Esophagus mucosa (tissue), 1 donor: ENCODE data around the gene LRP1B. TPM values are rescaled to one million over a fixed set of nuclear protein-coding genes. Genes with fewer than 3 reads are reported as not detected.
"Not testable (repeated sequence)": the region's sequence is repeated elsewhere in the genome, so short reads cannot be mapped to it uniquely, and the experiment has no call there.

Source experiments
- ATAC-seq: fragments of 200-7000 bp; cut with Tn5 transposase; one replicate; pipeline ENCODE4 v1.9.1; 2020
- total RNA-seq: library from RNA; stranded (reverse); gene quantifications from one replicate; pipeline ENCODE4 v1.2.4, GENCODE V29; 2023
- donor health status: DM: yes; HTN: yes; CAD: no.

The LRP1B gene
- total RNA-seq, 1 donor from 2014 or later = 0.40 TPM

- ATAC-seq = no peak
Measured at GRCh38 chr2:140650825-140651224, 1480.0 kb downstream of the LRP1B start.

DNA sequence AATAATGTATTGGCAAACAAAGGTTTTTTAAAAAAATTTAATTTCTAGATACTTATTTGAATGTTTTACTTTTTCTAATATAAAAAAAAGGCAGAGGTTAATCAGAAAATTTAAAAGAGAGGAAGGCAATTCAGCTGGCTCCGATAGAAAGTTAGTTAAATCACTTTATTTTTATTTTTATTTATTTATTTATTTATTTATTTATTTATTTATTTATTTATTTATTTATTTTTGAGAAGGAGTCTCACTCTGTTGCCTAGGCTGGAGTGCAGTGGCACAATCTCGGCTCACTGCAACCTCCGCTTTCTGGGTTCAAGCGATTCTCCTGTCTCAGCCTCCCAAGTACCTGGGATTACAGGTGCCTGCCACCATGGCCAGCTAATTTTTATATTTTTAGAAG lies 1480.7 kb downstream of the LRP1B start:
- ATAC-seq = not testable (repeated sequence)

DNA sequence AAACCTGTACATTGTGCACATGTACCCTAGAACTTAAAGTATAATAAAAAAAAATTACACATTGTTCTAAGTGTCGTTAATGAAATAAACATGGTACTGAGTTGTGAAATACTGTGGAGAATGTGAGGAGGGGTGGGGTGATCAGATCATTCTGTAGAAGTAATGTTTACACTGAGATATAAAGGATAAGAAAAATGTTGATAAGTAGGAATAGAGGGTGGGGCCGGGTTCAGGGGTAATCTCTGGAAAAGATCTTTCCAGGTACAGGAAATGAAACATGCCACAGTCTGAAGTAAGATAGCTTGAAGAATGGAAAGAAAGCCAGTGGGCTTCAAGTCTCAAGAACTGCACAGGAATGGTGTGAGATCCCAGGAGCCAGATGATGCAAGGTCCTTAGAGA lies 1482.4 kb downstream of the LRP1B start:
- ATAC-seq = no peak

GRCh38 chr2:140643761-140644187 lies 1487.0 kb downstream of the LRP1B start:
- no peak for ATAC-seq

GRCh38 chr2:140641163-140641562 lies 1489.7 kb downstream of the LRP1B start:
- ATAC-seq = no peak

- no peak for ATAC-seq
Measured at GRCh38 chr2:140639628-140640027, 1491.2 kb downstream of the LRP1B start.

DNA sequence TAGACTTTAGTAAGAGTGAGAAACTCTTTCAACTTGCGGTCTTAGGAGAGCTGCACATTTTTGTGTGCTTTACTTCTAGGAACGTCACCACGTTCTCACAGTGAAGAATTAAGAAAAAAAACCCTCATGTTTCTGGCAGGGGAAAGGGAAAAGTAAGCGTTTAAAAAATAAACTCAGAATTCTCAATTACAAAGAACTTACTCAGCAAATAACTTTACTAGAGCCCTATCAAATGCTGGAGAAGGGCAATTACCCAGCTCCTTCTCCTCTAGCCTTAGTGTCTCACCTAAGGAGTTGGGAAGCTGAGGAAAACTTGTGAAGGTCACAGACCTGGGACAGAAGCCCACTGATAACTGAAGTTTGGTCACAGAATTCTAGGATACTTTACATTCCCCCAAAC lies 1500.3 kb downstream of the LRP1B start:
- no peak for ATAC-seq

- no peak for ATAC-seq
Measured at GRCh38 chr2:140627885-140628284, 1502.9 kb downstream of the LRP1B start.

DNA sequence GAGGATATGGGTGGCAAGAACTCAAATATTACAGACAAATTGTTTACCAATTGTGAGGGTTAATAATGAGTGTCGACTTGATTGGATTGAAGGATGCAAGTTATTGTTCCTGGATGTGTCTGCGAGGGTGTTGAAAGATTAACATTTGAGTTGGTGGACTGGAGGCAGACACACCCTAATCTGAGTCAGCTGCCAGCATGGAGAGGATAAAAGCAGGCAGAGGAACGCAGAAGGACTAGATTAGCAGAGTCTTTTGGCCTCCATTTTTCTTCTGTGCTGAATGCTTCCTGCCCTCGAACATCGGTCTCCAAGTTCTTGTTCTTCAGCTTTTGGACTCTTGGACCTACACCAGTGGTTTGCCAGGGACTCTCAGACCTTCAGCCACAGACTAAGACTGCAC lies 1503.7 kb downstream of the LRP1B start:
- no peak for ATAC-seq

DNA sequence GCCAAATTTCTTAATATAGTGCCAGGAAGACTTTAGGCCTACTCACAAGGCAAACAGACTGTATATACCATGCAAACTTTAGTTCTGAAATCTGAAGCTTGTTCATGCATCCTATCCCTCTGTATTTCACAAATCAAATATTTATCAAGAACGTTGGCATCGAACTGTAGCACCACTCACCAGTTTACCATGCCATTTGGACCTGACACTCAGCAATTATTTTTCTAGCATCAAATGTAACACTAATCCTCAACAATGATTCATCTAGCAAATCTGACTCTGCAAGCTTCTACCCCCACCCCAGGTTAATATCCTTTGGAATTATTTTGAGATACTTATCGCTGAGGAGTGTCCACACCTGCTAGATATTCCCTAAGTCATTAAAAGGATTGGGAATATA lies 1506.6 kb downstream of the LRP1B start:
- no peak for ATAC-seq

- ATAC-seq = no peak
Measured at GRCh38 chr2:140621583-140622362, 1509.0 kb downstream of the LRP1B start.

DNA sequence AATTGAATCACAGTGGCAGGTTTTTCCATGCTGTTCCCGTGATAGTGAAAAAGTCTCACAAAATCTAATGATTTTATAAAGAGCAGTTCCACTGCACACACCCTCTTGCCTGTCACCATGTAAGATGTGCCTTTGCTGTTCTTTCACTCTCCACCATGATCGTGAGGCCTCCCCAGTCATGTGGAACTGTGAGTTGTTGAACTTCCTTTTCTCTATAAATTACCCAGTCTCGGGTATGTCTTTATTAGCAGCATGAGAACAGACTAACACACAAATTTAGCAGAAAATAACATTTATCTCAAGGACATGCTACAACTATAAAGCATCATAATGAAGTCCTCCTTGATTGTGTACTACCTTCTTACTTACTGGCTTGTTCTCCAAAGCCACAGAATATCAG lies 1526.0 kb downstream of the LRP1B start:
- no peak for ATAC-seq

GRCh38 chr2:140604096-140604495 lies 1526.7 kb downstream of the LRP1B start:
- no peak for ATAC-seq

DNA sequence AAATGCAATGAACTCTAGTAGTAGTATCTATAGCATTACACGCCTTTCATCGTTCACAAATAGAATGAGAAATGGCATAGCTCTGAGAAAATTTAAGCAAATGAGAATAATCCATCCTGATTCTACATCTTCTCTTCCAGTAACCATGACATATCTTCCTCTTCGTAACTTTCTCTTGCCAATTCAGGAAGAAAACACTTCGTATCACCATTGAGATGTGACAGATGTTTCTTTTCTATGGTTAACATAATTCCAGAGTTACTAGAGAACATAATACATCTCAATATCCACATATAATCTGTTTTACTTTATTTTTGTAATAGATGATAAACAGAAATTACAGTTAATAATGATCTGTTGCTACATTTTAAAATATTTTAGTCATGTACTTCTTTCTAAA lies 1527.4 kb downstream of the LRP1B start:
- no peak for ATAC-seq

DNA sequence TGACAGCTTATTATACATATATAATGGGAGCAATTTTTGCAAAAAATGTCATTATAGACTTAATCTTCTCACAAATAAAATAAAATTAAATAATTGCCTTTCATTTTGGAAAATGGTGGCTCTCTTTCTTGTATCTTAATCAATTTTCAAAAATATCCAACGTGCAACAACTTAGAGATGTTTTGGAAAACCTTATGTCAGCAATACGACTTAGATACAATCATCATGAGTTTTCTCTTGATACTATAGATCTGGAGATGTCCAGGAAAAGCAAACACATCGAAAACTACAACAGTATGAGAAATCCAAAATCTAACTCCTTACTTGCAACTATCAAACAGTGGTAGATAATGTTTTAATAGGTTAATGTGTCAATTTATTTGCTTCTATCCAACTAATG lies 1529.0 kb downstream of the LRP1B start:
- no peak for ATAC-seq

DNA sequence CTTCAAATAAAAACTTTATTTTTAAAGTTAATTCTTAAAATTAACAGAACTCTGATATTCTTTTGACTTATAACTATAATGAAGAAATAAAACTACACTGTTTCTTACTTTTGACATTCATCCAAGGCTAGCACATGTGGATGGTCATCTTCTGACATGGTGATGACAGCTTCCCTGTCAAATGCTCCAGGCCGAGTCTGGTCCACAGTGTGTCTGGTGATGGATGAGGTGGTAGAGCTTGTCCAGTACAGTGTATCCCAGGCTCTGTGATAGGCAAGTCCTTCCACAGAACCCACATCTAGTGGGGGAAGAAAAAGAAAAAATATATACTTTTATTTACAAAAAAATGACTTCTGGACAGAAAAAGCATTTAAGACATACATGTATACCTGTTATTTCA lies 1529.5 kb downstream of the LRP1B start:
- no peak for ATAC-seq

DNA sequence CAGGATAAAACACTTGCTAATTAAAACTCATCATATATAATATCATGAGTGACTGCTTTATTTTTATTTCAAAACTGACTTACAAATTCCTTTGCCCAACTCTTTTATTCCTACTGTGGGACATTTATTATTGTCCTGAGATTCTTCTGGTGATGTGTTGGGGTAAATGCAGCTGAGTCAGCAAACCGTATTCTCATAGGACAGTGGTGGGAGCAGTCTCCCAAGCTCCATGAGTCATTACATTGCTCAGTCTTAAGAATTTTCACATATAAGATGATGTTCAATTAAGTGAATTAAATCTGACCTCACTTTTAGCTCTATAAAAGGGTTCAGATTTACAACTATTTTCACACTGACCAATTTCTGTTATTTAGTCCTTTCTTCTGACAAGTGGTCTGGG lies 1530.7 kb downstream of the LRP1B start:
- ATAC-seq = no peak

DNA sequence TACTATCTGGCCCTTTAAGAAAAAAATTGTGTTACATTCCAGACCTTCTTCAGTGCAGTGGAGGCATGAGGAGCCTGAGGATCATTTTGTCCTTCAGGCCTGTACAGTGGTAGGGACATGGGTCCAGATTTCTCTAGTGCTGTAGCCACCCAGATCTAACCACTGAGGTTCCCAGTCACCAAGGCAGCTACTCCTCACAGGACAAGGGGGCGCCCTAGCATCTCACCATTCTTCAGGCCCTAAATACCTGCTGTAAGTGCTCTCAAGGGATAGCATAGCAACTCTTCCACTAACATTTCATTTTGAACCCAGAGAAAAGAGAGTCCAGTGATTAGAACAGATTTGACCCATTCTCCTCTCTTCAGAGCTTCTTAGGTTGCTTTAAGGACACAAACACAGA lies 1533.0 kb downstream of the LRP1B start:
- no peak for ATAC-seq

DNA sequence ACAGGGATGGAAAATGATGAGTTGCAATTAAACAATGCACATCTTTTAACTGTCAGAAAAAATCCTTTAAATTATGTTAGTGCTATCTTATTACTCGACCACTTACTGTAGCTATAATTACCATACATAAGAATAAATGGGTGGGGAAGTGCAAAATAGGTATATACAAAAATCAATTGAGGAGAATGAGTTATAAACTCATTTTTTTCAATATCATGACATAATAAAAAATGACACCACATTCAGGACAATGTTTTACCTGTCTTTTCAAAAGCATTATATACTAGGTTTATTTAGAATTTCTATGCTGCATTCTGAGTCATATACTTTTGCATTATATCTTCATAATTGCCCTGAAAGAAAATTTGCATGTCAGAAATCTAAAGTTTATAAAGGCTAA lies 1533.6 kb downstream of the LRP1B start:
- no peak for ATAC-seq

DNA sequence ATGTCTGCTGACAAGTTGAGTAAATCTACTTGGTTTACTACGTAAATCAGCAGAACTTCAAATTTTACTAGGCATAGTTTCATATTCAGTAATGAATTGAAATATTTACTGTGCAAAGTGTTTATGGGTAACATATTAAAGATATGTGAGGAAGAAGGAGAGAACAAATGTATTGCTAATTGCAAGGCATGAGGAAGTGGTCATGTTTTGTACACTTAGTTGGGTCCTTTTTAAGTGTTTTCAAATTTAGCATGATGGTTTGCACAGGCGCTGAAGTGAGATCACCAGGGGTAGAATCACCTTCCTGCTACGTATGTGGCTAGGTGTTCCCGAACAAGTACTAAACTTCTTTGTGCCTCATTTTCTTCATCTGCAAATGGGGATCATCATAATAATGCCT lies 1534.4 kb downstream of the LRP1B start:
- no peak for ATAC-seq

DNA sequence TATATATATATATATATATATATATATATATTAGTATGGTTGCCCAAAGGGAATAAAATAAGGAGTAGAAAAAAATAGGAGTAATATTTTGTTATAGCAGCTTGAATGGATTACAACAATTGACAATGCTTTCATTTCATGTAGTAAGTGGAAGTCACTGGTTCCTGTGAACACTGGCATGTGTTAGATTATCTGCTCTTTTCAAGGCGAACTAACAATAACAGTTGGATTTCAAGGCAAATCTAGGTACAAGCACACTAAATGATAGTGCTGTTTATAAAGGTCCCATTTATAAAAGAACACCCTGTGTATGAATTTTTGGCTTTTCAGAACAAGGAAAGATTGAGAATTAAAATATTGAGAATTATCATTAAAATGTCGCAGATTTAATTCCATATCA lies 1535.7 kb downstream of the LRP1B start:
- no peak for ATAC-seq

- no peak for ATAC-seq
Measured at GRCh38 chr2:140593132-140593531, 1537.7 kb downstream of the LRP1B start.

GRCh38 chr2:140589696-140590095 lies 1541.1 kb downstream of the LRP1B start:
- no peak for ATAC-seq

DNA sequence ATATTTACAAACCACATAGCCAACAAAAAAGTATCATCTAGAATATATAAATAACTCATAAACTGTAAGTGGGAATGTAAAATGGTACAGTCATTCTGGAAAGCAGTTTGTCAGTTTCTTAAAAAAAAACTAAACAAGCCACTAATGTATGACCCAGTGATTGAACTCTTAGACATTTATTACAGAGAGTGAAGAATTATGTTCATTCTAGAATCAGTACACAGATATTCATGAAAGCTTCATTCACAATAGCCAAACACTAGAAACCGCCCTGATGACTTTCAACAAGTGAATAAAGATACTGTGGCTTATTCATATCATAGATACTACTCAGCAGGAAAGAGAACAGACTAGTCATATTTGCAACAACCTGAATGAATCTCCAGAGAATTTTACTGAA lies 1541.5 kb downstream of the LRP1B start:
- ATAC-seq = no peak

DNA sequence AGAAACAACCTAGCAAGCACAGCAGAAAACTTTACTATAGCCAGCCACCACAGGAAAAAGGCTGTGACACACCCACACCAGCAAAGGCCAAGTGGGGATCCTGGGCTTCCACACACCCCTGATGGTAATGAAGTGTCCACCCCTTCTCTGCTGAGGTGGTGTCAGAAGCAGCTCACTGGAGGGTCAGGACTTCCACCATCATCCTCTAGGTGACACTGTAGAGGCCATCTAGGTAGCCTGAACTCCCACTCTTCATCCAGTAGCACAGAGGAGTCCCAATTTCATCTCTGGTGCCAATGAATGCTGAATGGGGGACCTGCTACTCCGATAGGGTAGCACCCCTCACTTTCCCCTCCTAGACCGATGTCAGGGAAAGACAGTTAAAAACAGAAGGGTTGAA lies 1544.4 kb downstream of the LRP1B start:
- no peak for ATAC-seq
